Rectal smooth muscle tissue (tissue), 1 donor: Measurements from ENCODE around the gene CELSR3.
A peak's percentile ranks its signal among the peaks of the same experiment; 100 is the strongest.

Source experiments
- H3K27ac ChIP-seq: one replicate; pipeline ENCODE4 v1.7.0; 2013; ENCODE audit warnings: low read depth, low read length, inconsistent platforms
- H3K27me3 ChIP-seq: one replicate; pipeline ENCODE4 v1.7.0; 2013; ENCODE audit warnings: low read length; ENCODE audit not compliant: control insufficient read depth, insufficient read depth
- H3K36me3 ChIP-seq: one replicate; pipeline ENCODE4 v1.7.0; 2013; ENCODE audit warnings: low read length; ENCODE audit not compliant: control insufficient read depth, insufficient read depth
- H3K4me1 ChIP-seq: one replicate; pipeline ENCODE4 v1.7.0; 2013; ENCODE audit warnings: low read length; ENCODE audit not compliant: control insufficient read depth, insufficient read depth
- H3K4me3 ChIP-seq: one replicate; pipeline ENCODE4 v1.7.0; 2013; ENCODE audit warnings: low read length
- H3K9ac ChIP-seq: one replicate; pipeline ENCODE4 v1.7.0; 2013; ENCODE audit warnings: low read length

Gene CELSR3

DNA sequence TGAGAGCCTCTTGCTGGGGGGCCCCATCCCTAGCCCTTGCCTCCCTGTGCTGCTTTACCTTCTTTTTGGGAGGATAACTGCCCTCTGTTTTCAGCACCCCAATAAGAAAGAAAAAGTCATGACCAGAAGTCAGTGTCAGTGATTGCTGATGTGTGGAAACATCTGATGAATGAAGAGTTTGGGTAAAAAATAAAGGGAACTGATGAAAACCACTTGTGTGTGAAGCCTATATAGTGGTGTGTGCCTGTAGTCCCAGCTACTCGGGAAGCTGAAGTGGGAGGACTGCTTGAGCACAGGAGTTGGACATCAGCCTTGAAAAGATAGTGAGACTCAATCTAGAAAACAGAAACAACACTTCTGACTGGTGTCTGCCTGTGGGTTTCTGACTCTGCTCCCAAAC is 9.8 kb upstream of the CELSR3 start:
- Histone ChIP-seq H3K4me3 (no peak overlapping the region), H3K4me1 (no peaks in the 10 kb centered on the region), H3K27ac (no peak overlapping the region), H3K27me3 (no peaks in the 10 kb centered on the region), H3K9ac (no peak overlapping the region), H3K36me3 (peaks cover 6% of the 10 kb centered on the region)

DNA sequence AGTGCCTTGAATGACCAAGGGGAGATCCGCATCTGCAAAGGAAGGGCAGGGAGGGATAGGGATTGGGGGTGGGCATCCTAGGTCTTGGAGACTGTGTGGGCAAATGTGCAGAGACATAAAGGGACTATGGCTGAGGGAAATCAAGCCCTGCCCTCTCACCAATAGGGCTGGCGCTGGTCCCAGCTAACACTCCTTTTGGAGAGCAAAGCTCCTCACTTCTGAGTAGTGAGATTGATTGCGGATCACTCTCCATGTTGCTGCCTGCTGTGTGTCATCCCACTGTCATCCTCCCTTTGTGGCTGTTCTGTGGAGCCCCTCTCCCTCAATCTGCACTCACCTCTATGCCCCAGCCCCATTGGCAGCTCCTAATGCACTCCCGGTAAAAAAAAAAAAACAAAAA is 2.2 kb upstream of the CELSR3 start:
- Histone ChIP-seq H3K36me3 (no peaks in the 10 kb centered on the region), H3K4me1 (peaks cover 6% of the 10 kb centered on the region), H3K27me3 (peaks cover 15% of the 10 kb centered on the region), H3K4me3 (no peak overlapping the region), H3K27ac (no peak overlapping the region), H3K9ac (no peak overlapping the region)

DNA sequence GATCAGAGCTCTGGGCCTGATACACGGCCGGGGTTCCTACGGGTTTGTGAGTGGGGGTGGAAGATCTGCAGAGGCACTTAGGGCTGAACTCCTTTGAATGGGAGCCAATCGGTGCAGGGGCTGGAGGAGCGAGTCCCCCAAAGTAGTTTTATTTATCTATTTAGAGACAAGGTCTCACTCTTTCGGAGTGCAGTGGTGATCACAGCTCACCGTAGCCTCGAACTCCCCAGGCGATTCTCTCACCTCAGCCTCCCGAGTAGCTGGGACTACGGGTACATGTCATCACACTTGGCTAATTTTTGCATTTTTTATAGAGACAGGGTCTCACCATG is 1.6 kb upstream of the CELSR3 start:
- no peaks in the 10 kb centered on the region for H3K36me3 ChIP-seq
- H3K27ac ChIP-seq: no peak overlapping the region
- peaks cover 6% of the 10 kb centered on the region for H3K4me1 ChIP-seq
- peaks cover 15% of the 10 kb centered on the region for H3K27me3 ChIP-seq
- H3K4me3 ChIP-seq: no peak overlapping the region
- H3K9ac ChIP-seq: no peak overlapping the region

DNA sequence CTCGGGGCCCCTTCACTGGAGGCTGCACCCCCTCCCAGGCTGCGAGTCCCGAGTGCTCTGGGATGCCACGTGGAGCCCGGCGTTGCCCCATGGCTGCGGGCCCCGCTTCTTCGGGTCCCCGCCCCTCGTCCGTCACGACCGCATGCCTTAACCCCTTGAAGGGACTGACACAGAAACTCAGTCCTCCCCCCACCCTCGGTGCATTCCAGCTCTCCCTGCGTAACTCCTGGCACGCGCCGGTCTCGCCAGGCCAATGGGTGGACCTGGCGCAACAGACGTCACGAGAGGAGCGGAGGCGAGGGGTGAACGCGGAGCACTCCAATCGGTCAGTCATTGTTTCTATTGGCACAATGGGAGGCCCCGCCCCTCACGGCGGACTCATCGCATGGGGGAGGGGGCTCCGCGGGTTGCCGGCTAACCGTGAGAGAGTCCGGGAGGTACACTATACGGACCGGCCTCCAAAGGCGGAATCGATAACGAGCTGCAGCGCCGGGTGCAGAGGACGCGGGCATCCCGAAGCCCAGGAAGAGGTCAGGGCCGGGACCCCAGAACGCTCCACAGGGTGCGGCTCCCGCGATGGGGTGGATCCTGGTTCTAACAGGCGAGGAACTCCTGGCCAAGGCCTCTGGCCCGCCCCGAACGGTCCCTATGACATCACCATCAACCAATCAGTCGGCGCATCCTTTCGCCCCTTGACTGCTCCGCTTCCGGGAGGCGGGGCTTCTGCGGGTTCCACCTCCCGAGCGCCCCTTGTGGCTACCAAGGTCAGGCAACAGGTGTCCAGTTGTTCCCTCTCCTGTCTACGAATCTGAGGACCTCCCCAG is 1.0 kb upstream of the CELSR3 start:
- Histone ChIP-seq H3K27me3 (peaks cover 15% of the 10 kb centered on the region), H3K27ac (peak overlapping the region; percentile 62), H3K9ac (peak overlapping the region; percentile 16)

DNA sequence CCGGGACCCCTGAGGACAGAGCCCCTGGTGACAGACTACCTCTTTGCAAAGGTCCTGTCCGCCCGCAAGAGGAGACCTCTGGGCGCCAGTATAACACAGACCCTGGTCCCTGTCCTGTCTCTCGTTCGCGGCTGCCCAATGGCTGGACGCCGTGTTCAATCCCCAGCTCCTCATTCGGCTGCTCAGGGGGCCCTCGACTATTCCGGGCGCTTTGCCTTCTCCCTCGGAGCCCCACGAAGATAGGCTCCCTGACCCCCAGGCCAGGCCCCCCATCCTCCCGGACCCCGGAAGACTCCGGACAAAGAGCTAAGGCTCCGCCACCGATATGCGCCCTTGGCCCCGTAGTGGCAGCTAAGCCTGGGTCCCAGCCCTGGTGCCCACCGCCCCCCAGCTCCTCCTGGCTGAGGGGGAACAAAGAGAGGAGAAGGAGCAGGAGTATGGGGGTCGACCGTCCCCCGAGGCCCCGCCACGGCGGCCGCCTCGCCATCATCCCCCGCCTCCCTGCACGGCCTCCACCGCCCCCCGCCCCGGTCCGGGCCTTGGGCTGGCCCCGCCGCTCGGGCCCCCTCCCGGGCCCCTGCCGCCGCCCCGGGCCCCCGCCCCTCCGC is 437 bp downstream of the CELSR3 start:
- no peaks in the 10 kb centered on the region for H3K36me3 ChIP-seq
- no peak overlapping the region for H3K27ac ChIP-seq
- H3K27me3 ChIP-seq: peaks cover 15% of the 10 kb centered on the region
- H3K9ac ChIP-seq: no peak overlapping the region
- H3K4me1 ChIP-seq: peaks cover 6% of the 10 kb centered on the region
- H3K4me3 ChIP-seq: no peak overlapping the region

More for the DNA sequence above, 1.0 kb upstream of the CELSR3 start:
- Histone ChIP-seq H3K36me3 (no peaks in the 10 kb centered on the region), H3K4me1 (peaks cover 6% of the 10 kb centered on the region), H3K4me3 (peak overlapping the region; percentile 63)

DNA sequence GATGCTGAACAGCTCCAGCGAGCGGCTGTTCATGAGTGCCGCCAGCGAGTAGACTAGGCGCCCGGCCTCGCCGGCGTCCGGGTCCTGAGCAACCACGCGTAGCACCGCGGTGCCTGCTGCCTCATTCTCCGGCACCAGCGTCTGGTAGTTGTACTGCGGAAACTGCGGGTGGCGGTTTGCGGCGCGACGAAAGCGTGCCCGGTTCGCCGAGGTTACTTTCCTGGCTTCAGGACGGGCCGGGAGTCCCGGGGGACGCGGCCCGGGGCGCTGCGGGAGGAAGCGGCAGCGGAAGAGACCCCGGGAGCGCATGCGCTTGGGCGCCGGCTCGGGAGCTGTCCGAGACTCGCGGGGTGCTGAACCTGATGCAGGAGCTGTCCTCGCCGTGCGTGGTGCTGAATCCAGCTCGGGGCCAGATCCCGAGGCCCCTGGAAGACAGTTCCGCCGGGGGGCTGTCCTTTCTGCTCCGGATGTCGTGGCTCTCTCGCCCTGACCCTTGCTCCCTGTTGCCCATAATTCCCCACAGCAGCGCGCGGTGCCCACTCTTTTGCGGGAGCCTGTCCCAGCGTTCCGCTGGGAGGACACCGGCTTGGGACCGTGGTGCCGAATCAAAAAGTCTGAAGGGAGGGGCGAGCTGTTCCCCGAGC is 1.1 kb downstream of the CELSR3 start:
- Histone ChIP-seq H3K9ac (no peak overlapping the region), H3K27me3 (peaks cover 15% of the 10 kb centered on the region), H3K4me3 (peak overlapping the region; percentile 53)

DNA sequence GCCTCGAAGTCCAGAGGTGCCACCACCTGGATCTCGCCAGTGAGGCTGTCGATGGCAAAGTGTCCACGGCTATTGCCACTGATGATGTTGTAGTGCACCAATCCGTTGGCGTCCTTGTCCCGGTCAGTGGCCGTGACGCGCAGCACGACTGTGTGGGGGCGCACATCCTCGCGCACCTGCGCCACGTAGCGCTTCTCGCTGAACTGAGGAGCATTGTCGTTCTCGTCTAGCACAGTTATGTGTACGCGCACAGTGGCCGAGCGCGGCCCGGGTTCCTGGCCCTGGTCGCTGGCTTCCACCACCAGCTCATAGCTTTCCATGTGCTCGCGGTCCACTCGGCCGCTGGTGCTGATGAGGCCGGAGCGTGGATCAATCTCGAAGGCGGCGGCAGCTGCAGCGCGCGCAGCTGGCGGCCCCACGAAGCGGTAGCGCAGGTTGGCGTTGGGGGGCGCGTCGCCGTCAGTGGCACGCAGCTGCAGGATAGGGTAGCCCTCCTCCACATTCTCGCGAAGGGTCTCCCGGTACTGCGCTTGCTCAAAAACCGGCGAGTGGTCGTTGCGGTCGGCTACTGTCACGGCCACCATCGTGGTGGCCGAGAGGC is 1.8 kb downstream of the CELSR3 start:
- H3K9ac ChIP-seq: no peak overlapping the region
- peaks cover 15% of the 10 kb centered on the region for H3K27me3 ChIP-seq
- H3K27ac ChIP-seq: no peak overlapping the region
- H3K36me3 ChIP-seq: no peaks in the 10 kb centered on the region
- H3K4me1 ChIP-seq: peaks cover 6% of the 10 kb centered on the region
- peak overlapping the region; percentile 53 for H3K4me3 ChIP-seq

More for the DNA sequence above, 1.1 kb downstream of the CELSR3 start:
- Histone ChIP-seq H3K36me3 (no peaks in the 10 kb centered on the region), H3K27ac (no peak overlapping the region), H3K4me1 (peaks cover 6% of the 10 kb centered on the region)

DNA sequence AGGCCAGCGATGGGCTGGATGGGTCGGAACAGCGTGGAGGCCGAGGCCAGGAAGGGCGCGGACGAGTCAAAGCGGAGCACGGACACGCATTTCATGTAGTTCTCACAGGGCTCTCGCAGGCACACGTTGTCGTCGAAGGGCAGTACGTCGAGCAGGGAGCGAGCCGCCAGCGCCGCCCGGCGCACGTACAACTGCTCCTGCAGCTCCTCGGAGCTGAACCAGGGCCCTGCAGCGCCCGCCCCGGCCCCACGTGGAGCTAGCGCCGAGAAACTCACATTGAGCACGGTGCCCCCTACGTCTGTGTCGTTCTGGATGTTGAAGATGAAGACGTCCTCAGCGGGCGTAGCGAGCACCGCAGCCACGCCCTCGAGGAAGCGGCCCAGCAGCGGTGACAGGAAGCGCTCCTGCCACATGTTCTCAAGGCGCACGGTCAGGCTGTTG is 5.8 kb downstream of the CELSR3 start:
- Histone ChIP-seq H3K9ac (no peak overlapping the region), H3K4me3 (peak overlapping the region; percentile 59), H3K4me1 (no peaks in the 10 kb centered on the region), H3K27ac (peak overlapping the region; percentile 1), H3K36me3 (no peaks in the 10 kb centered on the region), H3K27me3 (peaks cover 3% of the 10 kb centered on the region)

DNA sequence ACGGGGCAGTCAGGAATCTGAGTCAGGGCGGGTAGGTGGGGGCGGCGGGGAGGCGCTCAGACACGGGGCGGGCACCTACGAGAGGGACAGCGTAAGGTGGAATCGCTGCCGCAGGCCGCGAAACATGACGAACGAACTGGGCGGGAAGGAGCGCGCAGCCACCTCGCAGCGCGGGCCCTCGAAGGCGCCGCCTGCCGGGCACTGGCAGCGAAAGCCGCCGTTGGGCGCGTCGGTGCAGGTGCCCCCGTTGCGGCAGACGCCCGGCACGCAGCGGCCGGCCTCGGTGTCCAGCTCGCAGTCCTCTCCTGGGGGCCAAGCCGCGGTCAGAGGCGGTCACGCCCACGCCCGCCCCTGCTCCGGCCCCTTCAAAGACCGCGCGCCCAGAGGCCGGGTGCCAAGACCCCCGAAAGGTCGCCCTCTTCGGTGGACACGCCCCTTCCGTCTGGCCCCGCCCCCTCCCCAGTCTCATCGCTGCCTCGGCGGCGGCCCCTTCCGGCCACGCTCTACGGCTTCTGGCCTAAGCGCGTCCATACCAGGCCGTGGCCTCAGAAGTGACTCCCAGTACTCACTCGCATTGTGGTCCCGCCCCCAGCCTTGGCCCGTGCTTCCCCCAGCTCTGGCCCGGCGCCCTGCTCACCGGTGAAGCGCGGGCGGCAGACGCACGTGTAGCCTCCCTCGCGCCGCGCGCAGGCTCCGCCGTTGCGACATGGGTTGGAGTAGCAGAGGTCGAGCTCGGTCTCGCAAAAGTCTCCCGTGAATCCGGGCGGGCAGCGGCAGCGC is 6.4 kb downstream of the CELSR3 start:
- Histone ChIP-seq H3K36me3 (no peaks in the 10 kb centered on the region), H3K27me3 (peaks cover 3% of the 10 kb centered on the region), H3K4me3 (peak overlapping the region; percentile 59), H3K4me1 (no peaks in the 10 kb centered on the region), H3K27ac (peak overlapping the region; percentile 1), H3K9ac (no peak overlapping the region)

DNA sequence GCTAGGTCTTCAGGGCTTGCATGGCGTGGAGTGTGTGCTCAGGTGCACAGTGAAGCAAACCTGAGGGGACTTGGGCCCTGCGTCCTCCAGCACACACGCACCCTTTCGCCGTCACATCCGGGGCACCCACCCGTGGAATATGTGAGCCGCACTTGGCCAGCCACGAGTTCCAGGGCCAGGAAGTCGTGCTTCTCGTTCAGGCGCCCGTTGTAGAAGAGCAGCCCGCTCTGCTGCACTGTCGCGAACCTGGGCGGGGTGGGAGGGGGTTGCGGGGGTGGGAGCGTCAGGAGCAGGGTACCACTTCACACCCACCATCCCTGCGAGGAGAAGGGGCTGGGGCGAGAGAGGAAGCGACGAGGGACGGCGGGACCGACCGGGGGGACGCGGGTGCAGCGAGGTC is 7.1 kb downstream of the CELSR3 start:
- H3K27ac ChIP-seq: no peak overlapping the region

DNA sequence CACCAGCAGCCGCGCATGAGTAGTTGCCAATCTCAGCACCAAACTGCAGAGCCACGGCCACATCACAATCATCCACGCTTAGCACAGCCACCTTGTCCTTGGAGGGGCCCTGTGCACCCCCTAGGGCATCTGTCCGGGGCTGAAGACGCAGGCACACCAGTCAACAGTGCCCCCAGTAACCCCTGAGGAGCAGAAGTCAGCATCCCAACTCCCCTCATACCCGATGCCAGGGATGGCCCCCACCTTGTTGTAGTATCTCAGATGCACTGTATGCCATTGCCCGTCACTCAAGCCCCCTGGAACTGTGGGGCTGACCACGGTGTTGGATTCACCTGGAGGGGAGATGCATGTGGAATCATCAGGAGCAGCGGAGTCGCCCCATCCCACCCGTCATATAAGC is 7.6 kb downstream of the CELSR3 start:
- H3K4me1 ChIP-seq: no peaks in the 10 kb centered on the region
- no peaks in the 10 kb centered on the region for H3K36me3 ChIP-seq
- H3K9ac ChIP-seq: no peak overlapping the region
- no peak overlapping the region for H3K27ac ChIP-seq
- H3K27me3 ChIP-seq: peaks cover 3% of the 10 kb centered on the region
- no peak overlapping the region for H3K4me3 ChIP-seq

More for the DNA sequence above, 7.1 kb downstream of the CELSR3 start:
- H3K9ac ChIP-seq: no peak overlapping the region
- no peaks in the 10 kb centered on the region for H3K36me3 ChIP-seq
- peak overlapping the region; percentile 35 for H3K4me3 ChIP-seq
- H3K4me1 ChIP-seq: no peaks in the 10 kb centered on the region
- peaks cover 3% of the 10 kb centered on the region for H3K27me3 ChIP-seq
